Fibroblast of peridontal ligament (primary cell): ENCODE results near the gene RPUSD4.

Experiments
- DNase-seq: peaks from one replicate; pipeline ENCODE4 v3.0.0-alpha.2; 2010; ENCODE audit errors: extremely low read depth

RPUSD4 gene

GRCh38 chr11:126157326-126158030, 54.0 kb downstream of the RPUSD4 start:
- no peak for DNase-seq

- no peak for DNase-seq
Observed at GRCh38 chr11:126156814-126157213, 54.6 kb downstream of the RPUSD4 start.

GRCh38 chr11:126155402-126156187, 55.9 kb downstream of the RPUSD4 start:
- no peak for DNase-seq

GRCh38 chr11:126154691-126155090, 56.8 kb downstream of the RPUSD4 start:
- no peak for DNase-seq

- peak; percentile 64 for DNase-seq
Observed at GRCh38 chr11:126153972-126154371, 57.5 kb downstream of the RPUSD4 start.

- no peak for DNase-seq
Observed at GRCh38 chr11:126153006-126153405, 58.4 kb downstream of the RPUSD4 start.

GRCh38 chr11:126152586-126152985, 58.9 kb downstream of the RPUSD4 start:
- no peak for DNase-seq

- DNase-seq: no peak
Observed at GRCh38 chr11:126152152-126152551, 59.3 kb downstream of the RPUSD4 start.
